GM06990 (cell line): Measurements from ENCODE around the gene PICK1.

ENCODE experiments used
- DNase-seq: peaks from one replicate; pipeline ENCODE4 v3.0.0-alpha.2; 2011; ENCODE audit not compliant: insufficient read length; ENCODE audit errors: extremely low read depth
- H3K27me3 ChIP-seq: replicated peaks from 2 replicates; pipeline ENCODE4 v1.6.0; 2011; ENCODE audit warnings: low read length; ENCODE audit not compliant: control insufficient read depth, insufficient read depth
- H3K36me3 ChIP-seq: 2 replicates; pipeline ENCODE4 v1.5.1; 2011; ENCODE audit warnings: low read length; ENCODE audit not compliant: control insufficient read depth, insufficient read depth
- H3K4me3 ChIP-seq: replicated peaks from 2 replicates; pipeline ENCODE4 v1.5.1; 2011; ENCODE audit warnings: low read depth, mild to moderate bottlenecking, control low read depth, low read length
- TF ChIP-seq, protein P1 (sequence below): IDR thresholded peaks from 2 replicates; pipeline ENCODE4 v1.5.1; 2011; ENCODE audit warnings: low read length, control low read depth, mild to moderate bottlenecking, inconsistent platforms; ENCODE audit not compliant: insufficient read depth, poor library complexity, severe bottlenecking

The PICK1 gene

DNA sequence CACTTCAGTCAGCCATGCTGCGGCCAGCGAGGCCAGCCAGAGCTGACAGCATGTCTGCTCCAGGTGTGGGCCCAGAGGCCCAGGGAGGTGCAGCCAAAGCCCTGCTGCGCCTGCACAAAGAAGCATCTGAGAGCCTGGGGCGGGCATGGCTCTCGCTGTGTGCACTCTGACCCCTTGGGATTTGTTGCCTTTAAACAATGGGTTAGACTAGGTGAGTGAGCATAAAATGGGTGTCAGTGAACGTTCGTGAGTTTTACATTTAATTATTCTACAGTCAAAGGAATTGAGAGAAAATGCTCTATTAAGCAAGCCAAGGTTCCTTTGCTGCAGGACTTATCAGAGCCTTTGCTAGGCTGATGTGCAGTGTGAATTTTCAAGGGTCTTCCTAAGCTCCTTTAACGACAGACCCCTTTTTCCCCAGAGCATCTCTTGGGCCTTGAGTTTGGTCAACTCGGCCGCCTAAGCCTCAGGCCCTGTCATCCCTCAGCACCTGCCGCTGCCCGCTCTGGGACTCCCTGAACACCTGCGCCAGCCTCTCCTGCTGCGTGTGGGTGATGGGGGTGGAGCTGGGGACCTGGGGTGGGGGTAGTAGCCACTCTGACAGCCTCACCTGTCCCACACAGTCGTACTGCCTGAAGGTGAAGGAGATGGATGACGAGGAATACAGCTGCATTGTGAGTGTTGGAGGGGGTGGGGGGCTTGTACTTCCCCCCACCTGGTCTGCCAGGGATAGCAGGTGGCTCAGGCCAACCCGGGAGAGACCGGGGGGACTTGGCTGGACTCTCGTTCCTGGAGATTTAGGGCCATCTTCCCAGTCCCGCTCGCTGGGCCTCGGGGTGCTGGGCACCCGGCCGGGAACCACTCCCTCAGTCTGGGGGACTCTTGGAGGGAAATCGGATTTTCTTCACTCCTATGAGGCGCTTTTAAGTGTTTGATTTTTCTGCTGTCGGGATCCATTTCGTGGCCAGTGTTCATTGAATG, 16.2 kb downstream of the PICK1 start:
- TF ChIP-seq, protein P1, sequence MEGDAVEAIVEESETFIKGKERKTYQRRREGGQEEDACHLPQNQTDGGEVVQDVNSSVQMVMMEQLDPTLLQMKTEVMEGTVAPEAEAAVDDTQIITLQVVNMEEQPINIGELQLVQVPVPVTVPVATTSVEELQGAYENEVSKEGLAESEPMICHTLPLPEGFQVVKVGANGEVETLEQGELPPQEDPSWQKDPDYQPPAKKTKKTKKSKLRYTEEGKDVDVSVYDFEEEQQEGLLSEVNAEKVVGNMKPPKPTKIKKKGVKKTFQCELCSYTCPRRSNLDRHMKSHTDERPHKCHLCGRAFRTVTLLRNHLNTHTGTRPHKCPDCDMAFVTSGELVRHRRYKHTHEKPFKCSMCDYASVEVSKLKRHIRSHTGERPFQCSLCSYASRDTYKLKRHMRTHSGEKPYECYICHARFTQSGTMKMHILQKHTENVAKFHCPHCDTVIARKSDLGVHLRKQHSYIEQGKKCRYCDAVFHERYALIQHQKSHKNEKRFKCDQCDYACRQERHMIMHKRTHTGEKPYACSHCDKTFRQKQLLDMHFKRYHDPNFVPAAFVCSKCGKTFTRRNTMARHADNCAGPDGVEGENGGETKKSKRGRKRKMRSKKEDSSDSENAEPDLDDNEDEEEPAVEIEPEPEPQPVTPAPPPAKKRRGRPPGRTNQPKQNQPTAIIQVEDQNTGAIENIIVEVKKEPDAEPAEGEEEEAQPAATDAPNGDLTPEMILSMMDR: no peak
- no peak for DNase-seq
- no peaks in the 10 kb centered on the region for H3K27me3 ChIP-seq
- no peak overlapping the region for H3K4me3 ChIP-seq
- peaks cover 13% of the 10 kb centered on the region for H3K36me3 ChIP-seq

DNA sequence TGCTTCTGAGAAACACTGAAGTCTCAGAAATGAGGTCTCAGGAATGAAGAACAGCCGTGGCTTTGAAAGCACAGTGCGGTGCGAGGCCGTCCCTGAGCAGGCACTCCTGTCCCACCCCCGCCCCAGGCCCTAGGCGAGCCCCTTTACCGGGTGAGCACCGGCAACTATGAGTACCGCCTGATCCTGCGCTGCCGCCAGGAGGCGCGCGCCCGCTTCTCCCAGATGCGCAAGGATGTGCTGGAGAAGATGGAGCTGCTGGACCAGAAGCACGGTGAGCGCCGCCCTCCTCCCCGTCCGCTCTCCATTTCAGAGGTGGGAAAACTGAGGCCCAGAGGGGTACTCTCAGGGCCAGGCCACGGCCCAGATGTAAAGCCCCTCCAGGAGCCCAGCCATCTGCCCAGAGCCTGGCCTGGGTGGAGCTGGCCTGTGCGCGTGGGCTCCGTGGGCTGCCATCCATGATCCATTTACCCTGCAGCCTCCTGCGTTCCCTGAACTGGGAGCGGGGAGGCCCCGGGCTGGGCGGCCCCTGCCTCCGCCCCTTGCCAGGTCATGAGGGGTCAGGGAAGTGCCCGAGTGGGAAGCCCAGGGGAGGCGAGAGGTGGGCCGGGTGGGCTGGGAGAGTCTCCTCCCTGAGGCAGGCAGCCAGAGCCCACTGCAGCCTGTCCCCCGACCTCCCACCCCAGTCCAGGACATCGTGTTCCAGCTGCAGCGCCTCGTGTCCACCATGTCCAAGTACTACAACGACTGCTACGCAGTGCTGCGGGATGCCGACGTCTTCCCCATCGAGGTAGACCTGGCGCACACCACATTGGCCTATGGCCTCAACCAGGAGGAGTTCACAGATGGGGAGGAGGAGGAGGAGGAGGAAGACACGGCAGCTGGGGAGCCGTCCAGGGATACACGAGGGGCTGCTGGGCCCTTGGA, 17.2 kb downstream of the PICK1 start:
- peaks cover 9% of the 10 kb centered on the region for H3K36me3 ChIP-seq
- TF ChIP-seq, protein P1: no peak
- H3K27me3 ChIP-seq: no peaks in the 10 kb centered on the region
- no peak for DNase-seq
- no peak overlapping the region for H3K4me3 ChIP-seq

DNA sequence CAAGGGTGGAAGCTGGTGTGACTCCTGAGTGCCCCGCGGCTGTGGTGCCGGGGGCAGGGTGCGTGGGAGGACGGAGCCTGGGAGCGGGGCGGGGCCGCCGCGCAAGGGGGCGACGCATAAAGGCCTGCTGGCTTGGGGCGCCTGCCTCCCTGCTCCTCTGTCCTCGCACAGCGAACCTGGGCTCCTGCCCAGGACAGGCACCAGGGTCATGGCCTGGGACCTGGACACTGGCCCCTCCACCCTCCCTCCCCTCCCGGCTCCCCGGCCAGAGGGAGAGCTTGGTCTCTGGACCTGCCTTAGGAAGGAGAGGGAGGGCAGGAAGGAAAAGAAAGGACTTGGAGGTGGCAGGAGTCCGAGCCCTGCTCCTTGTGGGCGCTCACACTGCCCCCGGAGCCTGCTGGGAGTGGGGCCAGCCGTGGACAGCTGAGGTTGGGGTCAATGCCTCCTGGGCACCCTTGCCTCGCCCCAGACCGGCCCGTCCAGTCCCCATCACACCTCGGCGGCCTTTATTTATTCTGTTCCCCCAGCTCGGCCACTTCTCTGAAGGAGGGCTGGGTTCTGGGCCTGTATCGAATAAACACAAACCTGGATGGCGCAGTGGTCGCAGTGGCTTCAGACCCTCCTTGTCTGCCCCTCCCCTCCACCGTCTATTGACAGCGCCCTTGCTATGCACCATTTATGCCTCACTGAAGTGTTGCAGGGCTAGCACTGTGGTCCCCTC, 18.1 kb downstream of the PICK1 start:
- DNase-seq: no peak
- no peak overlapping the region for H3K4me3 ChIP-seq
- H3K36me3 ChIP-seq: peaks cover 8% of the 10 kb centered on the region
- TF ChIP-seq, protein P1: no peak
- H3K27me3 ChIP-seq: no peaks in the 10 kb centered on the region; the same call in 1 of the 2 replicates

DNA sequence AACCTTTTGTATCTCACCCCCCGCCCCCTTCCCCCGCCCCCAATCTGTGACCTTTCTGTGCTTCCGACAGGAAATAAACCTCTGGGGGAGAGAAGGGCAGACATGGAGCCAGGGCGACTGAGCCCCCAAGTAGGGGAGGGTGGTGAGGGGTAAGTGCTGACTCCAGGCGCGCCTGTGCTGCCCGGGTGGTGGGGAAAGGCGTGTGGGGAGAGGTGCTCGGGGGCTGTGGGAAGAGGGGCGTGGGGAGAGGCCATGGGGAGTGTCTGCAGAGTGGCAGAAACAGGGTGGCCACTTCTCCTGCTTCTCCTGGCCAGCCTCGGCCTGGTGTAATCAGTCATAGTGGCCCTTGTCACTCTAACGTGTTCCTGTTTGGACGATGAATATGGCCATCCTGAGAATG, 18.8 kb downstream of the PICK1 start:
- Histone ChIP-seq H3K27me3 (no peaks in the 10 kb centered on the region; the same call in 1 of the 2 replicates), H3K36me3 (peaks cover 7% of the 10 kb centered on the region), H3K4me3 (no peak overlapping the region)
- no peak for DNase-seq
- TF ChIP-seq, protein P1: no peak

DNA sequence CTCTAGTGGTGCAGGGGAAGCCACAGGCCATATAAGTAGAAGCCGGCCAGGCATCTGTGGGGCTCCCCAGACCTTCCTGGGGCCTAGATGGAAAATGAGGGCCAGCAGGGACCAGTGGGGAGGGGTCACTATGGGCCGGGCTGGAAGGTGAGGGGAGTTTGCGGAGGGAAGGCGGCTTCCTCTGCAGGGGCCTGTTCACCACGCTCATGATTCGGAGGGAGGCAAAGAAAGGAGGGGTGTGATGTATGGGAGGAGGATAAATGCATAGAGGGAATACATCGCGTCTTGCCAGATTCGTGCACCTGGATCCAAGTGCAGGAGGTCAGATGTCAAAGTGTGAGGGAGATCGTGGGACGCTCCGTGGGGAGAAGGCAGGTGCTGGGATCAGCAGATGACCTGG, 19.9 kb downstream of the PICK1 start:
- Histone ChIP-seq H3K27me3 (no peaks in the 10 kb centered on the region; the same call in 1 of the 2 replicates), H3K4me3 (no peak overlapping the region), H3K36me3 (peaks cover 7% of the 10 kb centered on the region)
- no peak for DNase-seq
- TF ChIP-seq, protein P1: no peak
